ENCODE results near the gene BANP. TPM values are rescaled to one million over a fixed set of nuclear protein-coding genes. Genes with fewer than 3 reads are reported as not detected.

BANP gene
- polyA plus RNA-seq, 1 of the 3 experiments (the other 2 are of a cell fraction) = 16.8 TPM

GRCh38 chr16:88003316-88003715, 52.1 kb downstream of the BANP start:
- Histone ChIP-seq H3K9ac (no peak overlapping the region), H3F3A (replicated peaks; ENCODE audit: insufficient read depth) (no peaks in the 10 kb centered on the region), H3K4me1 (ENCODE audit: control insufficient read depth in 1 of 2, insufficient read depth in 2 of 2, low read depth in 1 of 2, low read length in 1 of 2) (peaks cover 0 to 13% of the 10 kb centered on the region in 2 experiments; a peak in 1 of 4 replicates), H3K4me2 (no peak overlapping the region), H3K9me3 (no peaks in the 10 kb centered on the region), H4K20me1 (ENCODE audit: insufficient read depth) (no peaks in the 10 kb centered on the region), H3K27ac (ENCODE audit: low read depth in 2 of 2, low read length in 1 of 2) (no peak overlapping the region), H3K9me2 (no peaks in the 10 kb centered on the region), H3K79me2 (ENCODE audit: insufficient read depth) (no peaks in the 10 kb centered on the region), H3K27me3 (ENCODE audit: insufficient read depth) (no peaks in the 10 kb centered on the region), H2AFZ (ENCODE audit: low read depth) (no peak overlapping the region), H3K4me3 (ENCODE audit: low read depth in 2 of 2, low read length in 1 of 2) (no peak overlapping the region), H3K36me3 (replicated peaks in 1 of 2; ENCODE audit: control insufficient read depth in 1 of 2, insufficient read depth in 2 of 2, low read length in 1 of 2) (peaks cover 5 to 21% of the 10 kb centered on the region in 2 experiments)
- DNase-seq = no peak
- CTCF ChIA-PET = no interaction called here
- POLR2A ChIA-PET = no interaction called here
- WGBS (ENCODE audit: low lambda C conversion rate) = 93% methylated on average over 6 of the region's 6 CpGs
- TF ChIP-seq FOSL2 (IDR thresholded peaks at IDR 0.05; ENCODE audit: borderline replicate concordance, low read depth) (no peak), POLR2AphosphoS5 (IDR thresholded peaks at IDR 0.05; ENCODE audit: low read depth, low read length) (no peak), NRF1 (IDR thresholded peaks at IDR 0.05; ENCODE audit: low read depth, low read length) (no peak), ELF1 (IDR thresholded peaks at IDR 0.05) (no peak), RXRA (IDR thresholded peaks at IDR 0.05; ENCODE audit: borderline replicate concordance, low read depth) (no peak)

GRCh38 chr16:88003736-88004135, 52.5 kb downstream of the BANP start:
- H3K36me3 ChIP-seq (replicated peaks in 1 of 2; ENCODE audit: control insufficient read depth in 1 of 2, insufficient read depth in 2 of 2, low read length in 1 of 2) = peaks cover 7 to 23% of the 10 kb centered on the region in 2 experiments
- no peak overlapping the region for H2AFZ ChIP-seq (ENCODE audit: low read depth)
- H3K9ac ChIP-seq = no peak overlapping the region
- ChIA-PET CTCF (no interaction called here), POLR2A (no interaction called here)
- no peaks in the 10 kb centered on the region for H3K9me3 ChIP-seq
- no peak overlapping the region for H3K4me2 ChIP-seq
- no peaks in the 10 kb centered on the region for H3K27me3 ChIP-seq (ENCODE audit: insufficient read depth)
- no peak for DNase-seq
- no peaks in the 10 kb centered on the region for H3K79me2 ChIP-seq (ENCODE audit: insufficient read depth)
- H3F3A ChIP-seq (replicated peaks; ENCODE audit: insufficient read depth) = no peaks in the 10 kb centered on the region
- peaks cover 0 to 13% of the 10 kb centered on the region in 2 experiments; a peak in 1 of 4 replicates for H3K4me1 ChIP-seq (ENCODE audit: control insufficient read depth in 1 of 2, insufficient read depth in 2 of 2, low read depth in 1 of 2, low read length in 1 of 2)
- H3K9me2 ChIP-seq = no peaks in the 10 kb centered on the region
- H4K20me1 ChIP-seq (ENCODE audit: insufficient read depth) = no peaks in the 10 kb centered on the region
- H3K4me3 ChIP-seq (ENCODE audit: low read depth in 2 of 2, low read length in 1 of 2) = no peak overlapping the region
- TF ChIP-seq USF2 (IDR thresholded peaks at IDR 0.05; ENCODE audit: borderline replicate concordance, low read depth, low read length) = no peak
- TF ChIP-seq SIN3A (IDR thresholded peaks at IDR 0.05; ENCODE audit: borderline replicate concordance, low read depth, low read length) = no peak
- no peak for TF ChIP-seq SMC3 (IDR thresholded peaks at IDR 0.05; ENCODE audit: low read depth, low read length)
- no peak for TF ChIP-seq PBX3 (IDR thresholded peaks at IDR 0.05)
- no peak for TF ChIP-seq MEF2A (IDR thresholded peaks at IDR 0.05; ENCODE audit: borderline replicate concordance, low read depth)
- TF ChIP-seq NFIC (IDR thresholded peaks at IDR 0.05; ENCODE audit: borderline replicate concordance) = no peak
- TF ChIP-seq IRF3 (IDR thresholded peaks at IDR 0.05; ENCODE audit: low read depth, low read length) = no peak
- no peak for TF ChIP-seq CTCF (IDR thresholded peaks at IDR 0.05)
- no peak for TF ChIP-seq USF1 (IDR thresholded peaks at IDR 0.05; ENCODE audit: borderline replicate concordance, low read depth)
- no peak for TF ChIP-seq MXI1 (IDR thresholded peaks at IDR 0.05; ENCODE audit: low read depth, low read length)
- no peak for TF ChIP-seq POLR2AphosphoS5 (IDR thresholded peaks at IDR 0.05; ENCODE audit: low read depth, low read length)
- no peak for TF ChIP-seq YY1 (IDR thresholded peaks at IDR 0.05; ENCODE audit: low read depth)
- TF ChIP-seq MAX (IDR thresholded peaks at IDR 0.05; ENCODE audit: low read depth) = no peak
- TF ChIP-seq GATA2 (CRISPR knock-in tag; IDR thresholded peaks at IDR 0.05) = no peak
- no peak for TF ChIP-seq RXRA (IDR thresholded peaks at IDR 0.05; ENCODE audit: borderline replicate concordance, low read depth)
- TF ChIP-seq NRF1 (IDR thresholded peaks at IDR 0.05; ENCODE audit: low read depth, low read length) = no peak
- TF ChIP-seq ELF1 (IDR thresholded peaks at IDR 0.05) = no peak
- no peak overlapping the region for H3K27ac ChIP-seq (ENCODE audit: low read depth in 2 of 2, low read length in 1 of 2)
- 96% methylated on average over 9 of the region's 9 CpGs for WGBS (ENCODE audit: low lambda C conversion rate)
